C4-2B (cell line): Measurements from ENCODE around the gene ERO1B.

Source experiments
- CTCF ChIP-seq: fragments of 450-650 bp; conservative IDR thresholded peaks from 2 replicates; pipeline ENCODE4 v1.5.1; 2017; ENCODE audit warnings: mild to moderate bottlenecking
- ZFX ChIP-seq: fragments of 450-650 bp; IDR thresholded peaks from 2 replicates; pipeline ENCODE4 v1.6.1; 2017

DNA sequence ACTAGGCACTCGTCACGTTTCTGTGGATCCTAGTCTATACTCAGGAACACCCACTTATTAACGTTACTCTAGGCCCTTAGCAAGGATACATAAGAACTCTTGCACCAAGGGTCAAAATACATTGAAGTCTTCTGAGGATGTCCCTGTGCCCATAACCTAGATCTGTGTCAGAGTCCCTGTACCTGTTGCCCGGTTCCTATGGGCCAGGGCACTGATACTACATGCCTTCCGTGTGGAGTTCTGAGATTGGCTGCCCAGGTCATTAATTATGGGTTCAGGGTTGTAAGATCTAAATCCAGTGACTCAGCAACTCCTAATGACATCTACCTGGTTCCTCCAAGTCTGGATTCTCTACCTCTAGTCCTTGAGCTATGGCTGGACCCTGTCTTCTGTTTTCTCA lies 69.9 kb downstream of the ERO1B start:
- TF ChIP-seq CTCF (no peak), ZFX (no peak)
